NCI-H345 treated with DMSO at 0.1 percent for 48 hours (cell line): ENCODE measurements around the gene RIBC1.
"Not testable (repeated sequence)": the region's sequence is repeated elsewhere in the genome, so short reads cannot be mapped to it uniquely, and the experiment has no call there.

Source experiments
- DNase-seq: peaks from one replicate; lab custom pipeline; 2025; ENCODE audit not compliant: unreplicated experiment; lab: John Stamatoyannopoulos, UW

RIBC1 gene

DNA sequence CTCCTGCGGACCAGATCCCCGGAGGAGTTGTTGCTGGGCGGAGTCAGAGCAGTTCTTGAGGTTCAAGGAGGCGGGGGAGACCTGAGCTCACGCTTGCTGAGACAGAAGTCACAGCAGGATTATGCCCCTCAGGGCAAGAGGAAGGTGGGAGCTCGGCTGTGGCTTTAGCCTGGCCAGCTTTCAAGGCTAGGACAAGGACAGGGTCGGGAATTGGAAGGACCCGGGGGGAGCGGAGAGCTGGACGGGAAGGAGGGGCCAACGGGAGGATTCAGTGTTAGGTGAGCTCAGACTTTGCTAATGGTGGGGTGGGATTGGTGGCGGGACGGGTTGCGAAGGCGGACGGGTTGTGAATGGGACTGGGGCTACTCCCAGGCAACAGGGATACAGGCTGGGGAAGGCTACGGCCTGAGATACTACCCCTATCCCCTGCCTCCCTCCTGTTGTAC lies at the start of gene RIBC1:
TSS of gene RIBC1 (plus strand) at position 13 of the 446 bp plus-strand sequence. CDS start 3,404 bp downstream, outside the sequence.
- DNase-seq: no peak

DNA sequence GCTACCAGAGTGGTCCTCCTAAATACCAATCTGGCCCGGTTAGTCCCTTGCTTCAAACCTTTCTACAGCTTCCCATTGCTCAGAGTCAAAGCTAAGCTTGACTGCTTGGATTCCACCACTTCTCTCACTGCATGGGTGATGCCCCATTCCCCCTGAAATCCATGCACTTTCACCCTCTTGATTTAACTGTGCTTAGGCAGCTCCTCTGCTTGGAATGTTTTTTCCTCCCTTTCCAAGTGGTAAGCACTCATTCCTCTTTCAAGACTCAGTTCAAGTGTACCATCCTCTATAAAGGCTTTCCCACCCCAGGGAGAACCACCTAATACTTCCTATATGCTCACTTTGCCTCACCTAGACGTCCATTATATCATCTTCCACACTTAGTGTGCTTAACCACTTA lies 49.4 kb upstream of the RIBC1 start:
- DNase-seq: no peak

DNA sequence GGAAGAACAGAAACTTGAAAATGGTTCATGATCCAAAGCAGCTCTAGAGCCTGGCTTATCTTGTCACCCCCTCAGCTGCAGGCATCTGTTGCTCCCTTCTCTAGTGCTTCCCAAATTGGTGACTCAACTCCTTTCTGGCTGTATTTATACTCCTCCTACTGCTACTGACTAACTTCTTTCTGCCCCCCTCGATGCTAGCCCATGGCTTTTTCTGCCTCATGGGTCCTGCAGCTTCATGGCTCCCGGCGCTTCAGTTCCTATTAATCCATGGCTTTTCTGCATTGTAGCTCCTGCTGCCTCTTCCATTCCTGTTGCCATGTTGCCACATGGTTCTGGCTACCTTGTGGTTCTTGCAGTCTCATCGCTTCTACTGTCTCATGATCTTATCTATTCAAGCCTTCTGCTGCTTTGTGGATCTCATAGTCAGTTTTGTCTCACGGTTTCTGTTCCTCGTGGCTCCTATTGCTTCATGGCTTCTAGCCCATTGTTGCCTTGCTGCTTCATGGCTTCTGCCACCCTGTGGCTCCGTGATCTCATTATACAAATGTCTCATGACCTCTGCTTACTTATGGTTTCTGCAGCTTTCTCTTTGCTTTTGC lies 48.4 kb upstream of the RIBC1 start:
- no peak for DNase-seq

DNA sequence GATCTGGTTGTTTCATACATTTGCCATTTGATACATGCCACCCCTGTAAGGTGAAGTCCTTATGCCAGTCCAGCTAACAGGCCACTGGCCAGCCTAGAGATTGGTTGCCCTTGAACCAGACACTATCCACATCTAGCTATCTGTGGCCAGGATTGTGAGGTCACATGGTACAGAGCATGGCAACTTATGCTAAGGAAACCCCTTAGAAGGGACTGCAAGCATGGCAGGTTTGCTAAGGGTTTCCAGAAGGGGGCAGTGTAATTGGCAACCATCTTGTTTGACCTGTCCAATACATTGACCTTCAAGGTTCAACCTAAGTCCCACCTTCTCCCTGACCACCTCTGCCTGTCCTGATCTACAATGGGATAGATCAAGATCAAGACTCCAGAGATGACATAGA lies 47.8 kb upstream of the RIBC1 start:
- no peak for DNase-seq

DNA sequence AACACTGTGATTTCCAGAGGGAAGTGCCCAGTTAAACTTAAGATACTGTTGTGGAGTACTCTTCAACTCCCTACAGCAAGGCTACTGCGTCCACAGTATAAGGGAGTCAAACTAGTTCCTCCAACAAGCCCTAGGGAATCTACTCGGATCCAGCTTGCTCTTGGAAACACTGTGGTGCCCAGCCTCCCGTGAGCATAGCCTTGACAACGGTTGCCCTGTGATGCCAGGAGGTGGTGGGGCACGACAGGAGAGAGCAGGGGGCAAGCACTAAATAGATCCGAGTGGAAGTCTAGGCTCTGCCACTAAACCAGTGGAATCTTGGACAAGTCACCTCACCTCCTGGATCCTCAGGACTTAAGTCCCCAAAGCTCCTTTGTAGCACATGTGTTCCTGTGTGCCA lies 45.8 kb upstream of the RIBC1 start:
- DNase-seq: no peak

DNA sequence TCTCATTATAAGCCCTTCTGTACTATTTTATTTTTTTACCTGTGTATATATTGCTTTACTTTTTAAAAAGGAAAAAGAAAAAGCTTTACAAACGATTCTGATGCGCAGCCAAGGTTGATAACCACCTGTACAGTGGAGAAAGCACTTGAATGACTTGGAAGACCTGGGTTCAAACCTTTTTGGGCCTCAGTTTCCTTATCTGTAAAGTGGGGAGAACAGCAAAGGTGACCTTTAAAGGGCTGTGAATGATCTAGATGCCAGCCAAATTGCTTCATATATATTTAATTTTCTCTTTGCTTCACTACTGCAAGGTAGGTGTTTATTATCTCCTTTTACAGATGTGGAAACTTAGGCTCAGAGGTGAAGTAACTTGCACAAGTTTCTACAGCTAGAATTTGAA lies 45.2 kb upstream of the RIBC1 start:
- DNase-seq: no peak

DNA sequence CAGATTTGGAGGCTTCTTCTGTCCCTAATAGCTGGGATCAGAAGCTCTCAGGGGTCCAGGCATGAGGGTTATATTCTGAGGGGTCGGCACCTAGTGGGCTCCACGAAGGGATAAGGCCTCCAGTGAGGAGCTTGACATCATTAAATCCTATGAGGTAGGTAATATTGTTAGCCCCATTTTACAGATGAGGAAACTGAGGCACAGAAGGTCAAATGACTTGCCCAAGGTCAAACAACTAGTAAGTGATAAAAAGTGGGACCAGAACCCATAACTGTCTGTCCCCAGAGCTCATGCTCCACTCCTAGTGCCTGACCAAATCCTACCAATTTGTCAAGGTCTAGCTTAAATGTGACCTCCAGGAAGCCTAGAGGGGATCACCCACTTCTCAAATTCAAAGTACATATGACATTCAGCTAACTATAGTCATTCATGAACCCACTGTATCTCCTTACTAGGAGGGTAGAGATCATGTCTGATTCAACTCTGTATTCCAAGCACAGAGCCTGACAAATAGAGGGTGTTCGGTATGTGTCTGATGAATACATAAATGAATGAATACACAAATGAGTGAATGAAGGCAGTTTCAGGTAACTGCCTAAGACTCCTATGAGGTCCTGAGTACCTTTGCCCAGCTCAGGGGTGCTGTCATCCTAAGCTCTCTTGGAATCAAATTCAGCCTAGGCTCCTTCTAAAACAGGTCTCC lies 43.5 kb upstream of the RIBC1 start:
- DNase-seq: no peak

DNA sequence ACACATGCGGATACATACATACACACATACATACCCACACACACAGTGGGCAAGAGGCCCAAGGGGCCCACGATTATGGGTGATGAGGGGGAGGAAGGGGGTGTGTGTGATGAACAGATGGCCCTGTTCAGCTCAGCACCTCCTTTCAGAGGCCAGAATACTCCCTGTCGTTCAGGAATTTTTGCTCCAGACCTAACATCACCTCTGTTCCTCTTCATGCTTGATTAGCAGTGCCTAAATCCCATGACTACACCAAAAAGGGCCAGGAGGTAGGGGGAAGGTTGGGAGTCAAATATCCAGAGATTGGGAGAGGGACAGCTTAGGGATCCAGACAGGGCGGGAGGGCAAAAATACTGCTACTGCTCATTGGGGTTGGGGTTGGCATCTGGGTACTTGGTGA lies 42.9 kb upstream of the RIBC1 start:
- DNase-seq: no peak

DNA sequence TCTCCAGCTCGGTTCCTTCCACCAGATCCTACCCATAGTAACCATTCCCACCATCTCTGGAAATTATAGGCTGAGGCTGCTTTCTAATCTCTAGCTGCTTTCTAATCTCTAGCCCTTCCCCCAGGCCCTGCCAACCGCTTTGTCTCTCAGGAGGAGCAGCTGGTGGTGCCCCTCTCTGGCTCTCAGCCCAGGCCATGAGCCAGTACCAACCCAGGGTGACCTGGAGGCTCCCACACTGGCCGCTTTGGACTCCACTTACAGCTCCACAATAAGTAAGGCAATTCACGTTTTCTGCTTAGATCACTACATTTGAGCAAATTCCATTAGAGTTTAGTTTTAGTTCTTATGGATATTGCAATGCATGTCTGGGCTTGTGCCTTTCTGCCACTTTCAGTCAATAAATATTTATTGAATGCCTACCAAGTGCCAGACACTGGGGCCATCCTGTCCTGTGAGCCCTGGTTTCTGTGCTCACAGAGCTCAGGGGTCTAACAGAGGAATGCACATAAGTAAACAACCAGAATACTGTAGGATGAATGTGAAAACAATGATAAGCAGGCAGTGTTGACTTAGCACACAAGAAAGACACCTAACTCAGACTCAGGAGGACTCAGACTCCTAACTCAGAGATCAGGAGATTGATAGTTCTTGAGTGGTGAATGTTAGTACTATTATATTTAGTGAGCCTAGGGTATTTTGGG lies 39.1 kb upstream of the RIBC1 start:
- DNase-seq: no peak

DNA sequence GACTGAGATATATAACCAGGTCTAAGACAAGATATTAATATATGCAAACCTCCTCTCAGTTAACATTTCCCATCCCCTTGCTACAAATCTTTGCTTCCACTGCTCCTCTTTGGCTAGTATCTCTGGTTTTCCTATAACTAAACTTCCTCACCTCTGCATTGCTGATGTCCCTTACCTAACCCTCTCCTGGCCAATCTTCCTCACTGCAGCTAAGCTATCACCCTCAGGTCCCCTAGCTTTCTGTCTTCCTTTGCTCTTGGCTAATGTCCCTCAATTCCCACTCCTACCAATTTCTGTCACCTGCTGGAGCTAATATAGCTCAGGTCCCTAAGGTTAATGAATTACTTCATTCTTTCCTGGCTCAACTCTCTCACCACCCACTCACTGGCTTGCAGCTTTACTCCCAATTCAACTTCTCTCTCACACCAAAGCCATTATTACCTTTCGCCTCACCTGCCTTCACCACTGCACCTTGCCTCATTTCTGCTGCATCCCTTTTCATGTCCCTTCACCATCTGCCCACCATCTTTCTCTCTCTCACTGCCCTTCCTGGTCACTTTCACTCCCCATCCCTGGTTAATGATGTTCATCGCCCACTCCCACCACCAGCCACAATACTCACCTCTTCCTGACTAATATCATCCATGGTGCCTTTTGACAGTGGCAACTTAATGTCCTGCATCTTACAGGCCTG lies 26.9 kb upstream of the RIBC1 start:
- DNase-seq: no peak

DNA sequence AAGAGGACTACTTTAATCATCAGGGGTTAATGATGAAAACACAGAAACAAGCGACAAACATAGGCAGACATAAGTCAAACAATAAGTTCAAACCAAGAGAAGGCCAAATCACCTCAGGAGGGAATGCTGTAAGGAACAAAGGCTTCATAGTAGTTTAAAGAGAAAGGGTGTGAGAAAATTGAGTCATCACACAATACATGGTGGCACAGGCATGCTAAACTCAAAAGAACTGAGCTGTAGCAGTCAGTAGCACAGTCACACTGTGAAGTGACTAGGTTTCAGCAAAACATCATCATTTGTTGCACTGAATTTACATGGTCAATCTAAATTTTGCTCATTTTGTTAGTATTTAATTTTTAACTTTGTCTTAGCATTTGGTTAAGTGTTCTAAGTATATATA lies 24.5 kb upstream of the RIBC1 start:
- DNase-seq: no peak

DNA sequence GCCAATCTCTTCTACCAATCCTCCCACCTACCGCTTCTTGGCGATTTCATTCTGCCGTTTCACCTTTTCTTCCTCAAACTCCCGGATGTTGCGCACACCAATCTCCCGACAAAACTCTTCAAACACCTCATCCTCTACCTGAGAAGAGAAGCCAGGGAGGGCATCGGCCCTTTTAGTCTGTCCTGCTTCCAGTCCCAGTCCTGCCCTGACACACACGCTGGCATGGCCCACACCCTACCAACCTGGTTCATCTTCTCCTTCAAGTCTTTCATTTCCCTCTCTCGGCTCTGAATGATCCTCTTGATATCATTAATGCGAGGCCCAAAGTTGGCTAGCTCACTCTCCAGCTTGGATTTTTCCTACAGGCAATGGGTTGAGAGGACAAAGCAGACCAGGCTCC lies 19.1 kb upstream of the RIBC1 start:
- no peak for DNase-seq

DNA sequence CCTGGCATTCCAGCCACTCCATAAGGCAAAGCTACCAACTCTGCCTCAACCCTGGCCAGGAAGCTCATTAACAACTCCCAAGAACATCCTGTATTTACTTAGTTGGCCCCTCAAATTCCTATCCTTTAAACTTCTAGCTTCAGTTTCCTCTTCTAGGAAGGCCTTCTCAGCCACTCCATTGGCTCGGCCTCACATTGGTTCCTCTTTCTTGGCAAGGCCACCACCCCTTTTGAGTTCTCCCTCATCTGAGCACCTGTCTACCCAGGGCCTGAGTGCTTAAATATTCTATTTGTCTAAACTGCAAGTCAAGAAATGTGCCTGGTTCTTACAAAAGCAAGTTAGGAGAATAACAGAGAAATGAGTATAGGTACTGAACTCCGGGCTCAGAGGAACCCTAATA lies 10.2 kb upstream of the RIBC1 start:
- DNase-seq: no peak

DNA sequence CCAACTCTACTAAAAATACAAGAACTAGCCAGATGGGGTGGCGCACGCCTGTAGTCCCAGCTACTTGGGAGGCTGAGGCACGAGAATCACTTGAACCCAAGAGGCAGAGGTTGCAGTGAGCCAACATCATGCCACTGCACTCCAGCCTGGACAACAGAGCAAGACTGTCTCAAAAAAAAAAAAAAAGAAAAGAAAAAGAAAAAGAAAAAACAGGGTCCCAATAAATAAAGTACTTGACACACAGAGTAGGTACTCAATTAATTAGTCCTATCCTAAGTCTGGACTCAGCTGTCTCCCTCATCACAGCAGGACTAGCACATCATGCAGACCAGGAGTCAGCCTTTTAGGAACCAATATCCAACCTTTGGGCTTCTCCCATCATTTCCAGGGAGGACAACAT lies 2.3 kb upstream of the RIBC1 start:
- DNase-seq: not testable (repeated sequence)

DNA sequence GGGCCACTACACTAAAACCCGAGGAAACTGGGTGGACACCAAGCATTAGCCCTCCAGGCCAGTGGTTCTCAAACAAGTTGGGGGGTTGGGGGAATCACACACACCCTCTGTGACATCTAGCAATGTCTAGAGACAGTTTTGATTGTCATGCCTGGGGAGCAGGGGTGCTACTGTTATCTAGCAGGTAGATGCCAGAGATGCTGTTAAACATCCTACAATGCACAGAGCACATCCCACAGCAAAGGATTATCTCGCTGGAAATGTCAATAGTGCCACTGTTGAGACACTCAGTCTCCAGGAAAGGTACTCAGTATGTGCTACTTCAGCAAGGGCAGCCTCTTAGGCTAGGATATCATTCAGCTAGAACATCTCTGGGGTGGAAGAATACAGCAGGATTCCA lies 1.5 kb upstream of the RIBC1 start:
- no peak for DNase-seq

DNA sequence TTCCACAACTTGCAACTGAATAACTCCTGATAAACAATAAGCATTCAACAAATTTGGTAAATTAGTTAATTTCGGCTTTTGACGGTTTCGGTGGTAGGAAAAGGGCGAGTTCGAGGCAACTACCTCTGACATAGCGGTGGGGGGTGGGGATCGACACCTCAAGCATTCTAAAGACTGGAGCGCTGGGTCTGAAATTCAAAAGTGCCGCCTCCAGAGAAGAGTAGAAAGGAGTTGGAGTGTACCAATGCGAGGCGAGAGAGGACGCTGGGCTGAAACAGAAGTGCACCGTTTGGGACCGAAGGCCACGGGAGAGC lies 944 bp upstream of the RIBC1 start:
- no peak for DNase-seq

DNA sequence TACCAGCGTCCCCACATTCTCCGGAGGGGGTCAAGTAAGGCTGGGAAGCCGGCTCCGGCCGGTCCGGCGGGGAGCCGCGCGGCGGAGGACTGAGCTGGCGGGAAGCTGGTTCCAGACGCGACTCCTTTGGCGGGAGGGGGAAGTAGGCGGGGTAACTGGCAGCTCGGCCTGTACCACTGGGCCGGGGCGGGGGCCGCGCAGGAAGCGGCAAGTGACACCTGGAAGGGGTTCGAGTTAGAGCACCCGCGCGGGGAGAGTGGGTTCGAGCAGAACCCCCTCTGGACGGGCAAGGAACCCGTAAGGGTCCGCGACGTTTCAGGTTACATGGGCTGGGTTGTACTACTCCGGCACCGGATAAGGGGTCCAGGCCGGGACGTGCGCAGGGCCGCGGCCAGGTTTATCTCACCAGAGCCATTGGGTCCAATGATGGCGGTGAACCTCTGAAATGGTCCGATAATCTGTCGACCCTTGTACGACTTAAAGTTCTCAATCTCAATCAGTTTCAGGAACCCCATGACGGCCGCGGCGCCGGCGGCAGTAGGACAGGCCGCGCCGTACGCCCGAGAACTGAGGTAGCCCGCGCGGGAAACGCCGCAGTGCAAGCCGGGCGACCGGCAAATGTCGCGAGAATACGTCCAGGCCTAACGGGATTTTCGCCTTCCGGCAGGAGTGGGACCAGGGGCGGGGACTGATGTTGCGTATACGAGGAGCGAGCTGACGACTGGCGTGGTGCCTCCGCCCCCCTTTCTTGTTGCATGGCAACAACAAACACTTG lies 400 bp upstream of the RIBC1 start, which contains the start of gene SMC1A:
TSS of gene SMC1A (minus strand) at position 569 of the 775 bp plus-strand sequence. CDS start at position 515, 54 bp downstream.
- peak; percentile 86 for DNase-seq

DNA sequence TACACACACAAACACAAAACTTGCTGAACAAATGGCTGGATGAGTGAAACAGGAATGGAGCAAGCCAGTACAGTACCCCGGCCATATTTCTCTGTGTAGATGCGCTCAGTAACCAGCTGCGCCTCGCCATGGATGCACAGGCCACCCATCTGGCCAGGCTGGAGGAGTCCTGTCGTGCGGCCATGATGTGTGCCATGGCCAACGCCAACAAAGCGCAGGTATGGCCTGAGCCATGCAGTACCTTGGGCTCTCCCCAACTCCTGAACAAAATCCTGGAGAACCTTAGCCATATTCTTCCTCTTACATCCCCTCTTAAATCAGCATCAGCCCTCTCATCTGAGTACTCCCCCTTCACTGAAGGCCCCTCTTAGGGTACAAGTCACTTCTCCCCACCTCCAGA lies 7.1 kb downstream of the RIBC1 start:
- DNase-seq: no peak

DNA sequence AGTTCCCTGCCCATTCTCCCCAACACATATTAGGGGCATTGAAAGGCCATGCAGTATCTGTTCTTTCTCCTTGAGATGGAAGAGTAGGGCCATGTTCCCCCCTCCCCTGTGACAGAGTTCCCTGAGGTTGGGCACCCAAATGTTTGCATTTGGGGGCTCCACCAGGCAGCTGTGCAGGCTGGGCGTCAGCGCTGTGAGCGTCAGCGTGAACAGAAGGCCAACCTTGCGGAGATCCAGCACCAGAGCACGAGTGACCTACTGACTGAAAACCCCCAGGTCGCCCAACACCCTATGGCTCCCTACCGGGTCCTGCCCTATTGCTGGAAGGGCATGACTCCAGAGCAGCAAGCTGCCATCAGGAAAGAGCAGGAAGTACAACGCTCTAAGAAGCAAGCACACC lies 7.6 kb downstream of the RIBC1 start:
- DNase-seq: no peak

DNA sequence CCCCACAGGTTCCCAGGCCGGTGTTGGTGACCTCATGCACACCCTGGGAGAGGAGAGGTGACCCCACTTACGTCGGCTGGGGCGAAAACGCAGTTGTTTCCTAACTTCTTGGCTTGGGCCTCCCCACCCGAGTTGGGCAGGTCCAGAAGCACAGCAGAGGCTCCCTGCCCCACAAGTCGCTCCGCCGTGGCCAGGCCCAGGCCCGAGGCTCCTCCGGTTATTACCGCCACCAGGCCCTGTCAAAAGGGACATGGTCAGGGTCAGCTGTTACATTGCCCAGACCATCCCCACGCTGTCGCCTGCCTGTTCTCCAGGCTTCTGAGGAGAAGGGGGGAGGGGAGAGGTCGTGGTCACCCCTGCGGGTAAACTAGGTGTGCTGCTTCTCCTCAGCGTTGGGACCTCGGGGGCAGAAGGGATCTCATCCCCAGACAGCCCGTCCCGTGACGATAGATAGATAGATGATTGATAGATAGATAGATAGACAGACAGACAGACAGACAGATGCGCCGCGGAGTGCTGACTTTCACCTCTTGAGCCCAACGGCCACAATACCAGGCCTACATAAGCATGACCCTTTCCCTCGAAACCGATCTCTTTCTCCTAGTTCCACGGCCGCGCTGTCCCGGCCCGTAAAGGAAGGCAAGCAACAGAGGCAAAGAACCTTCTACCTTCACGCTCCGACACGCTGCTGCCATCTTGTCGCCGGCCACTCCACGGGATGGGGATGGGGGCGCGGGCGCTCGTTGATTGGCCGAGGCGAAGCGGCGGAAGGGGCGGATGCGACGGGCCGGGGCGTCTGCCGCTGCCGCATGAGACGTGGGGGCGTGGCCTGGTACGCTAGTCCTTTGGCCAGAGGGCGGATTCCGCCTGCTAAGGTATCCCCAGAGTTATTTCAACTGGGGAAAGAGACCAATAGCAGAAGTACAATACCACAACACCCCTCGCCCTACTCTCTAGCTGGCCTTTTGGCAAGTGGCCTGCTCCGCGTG lies 11.3 kb downstream of the RIBC1 start, which contains the start of gene HSD17B10:
TSS of gene HSD17B10 (minus strand) at position 720 of the 989 bp plus-strand sequence. CDS start at position 695, 25 bp downstream.
- peak; percentile 73 for DNase-seq
